COR-L47 (cell line): ENCODE measurements around the gene SLC25A23.
"Not testable (repeated sequence)": the region's sequence is repeated elsewhere in the genome, so short reads cannot be mapped to it uniquely, and the experiment has no call there.

Source experiments
- DNase-seq: peaks from one replicate; lab custom pipeline; 2025; lab: John Stamatoyannopoulos, UW

Gene SLC25A23

DNA sequence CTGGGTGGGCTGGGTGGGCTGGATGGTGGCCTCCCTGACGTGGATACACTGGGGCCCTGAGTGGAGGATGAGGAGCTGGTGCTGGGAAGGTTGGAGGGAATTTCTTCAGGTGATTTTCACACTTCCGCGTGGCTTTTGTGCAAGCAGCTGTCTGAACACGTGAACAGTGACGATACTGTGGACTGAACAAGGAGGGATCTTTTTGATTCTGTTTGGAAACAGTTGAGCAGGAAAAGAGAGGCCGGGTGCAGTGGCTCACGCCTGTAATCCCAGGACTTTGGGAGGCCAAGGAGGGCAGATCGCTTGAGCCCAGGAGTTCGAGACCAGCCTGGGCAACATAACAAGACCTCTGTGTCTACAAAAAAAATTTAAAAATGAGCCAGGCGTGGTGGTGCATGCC, 57.5 kb downstream of the SLC25A23 start:
- no peak for DNase-seq

DNA sequence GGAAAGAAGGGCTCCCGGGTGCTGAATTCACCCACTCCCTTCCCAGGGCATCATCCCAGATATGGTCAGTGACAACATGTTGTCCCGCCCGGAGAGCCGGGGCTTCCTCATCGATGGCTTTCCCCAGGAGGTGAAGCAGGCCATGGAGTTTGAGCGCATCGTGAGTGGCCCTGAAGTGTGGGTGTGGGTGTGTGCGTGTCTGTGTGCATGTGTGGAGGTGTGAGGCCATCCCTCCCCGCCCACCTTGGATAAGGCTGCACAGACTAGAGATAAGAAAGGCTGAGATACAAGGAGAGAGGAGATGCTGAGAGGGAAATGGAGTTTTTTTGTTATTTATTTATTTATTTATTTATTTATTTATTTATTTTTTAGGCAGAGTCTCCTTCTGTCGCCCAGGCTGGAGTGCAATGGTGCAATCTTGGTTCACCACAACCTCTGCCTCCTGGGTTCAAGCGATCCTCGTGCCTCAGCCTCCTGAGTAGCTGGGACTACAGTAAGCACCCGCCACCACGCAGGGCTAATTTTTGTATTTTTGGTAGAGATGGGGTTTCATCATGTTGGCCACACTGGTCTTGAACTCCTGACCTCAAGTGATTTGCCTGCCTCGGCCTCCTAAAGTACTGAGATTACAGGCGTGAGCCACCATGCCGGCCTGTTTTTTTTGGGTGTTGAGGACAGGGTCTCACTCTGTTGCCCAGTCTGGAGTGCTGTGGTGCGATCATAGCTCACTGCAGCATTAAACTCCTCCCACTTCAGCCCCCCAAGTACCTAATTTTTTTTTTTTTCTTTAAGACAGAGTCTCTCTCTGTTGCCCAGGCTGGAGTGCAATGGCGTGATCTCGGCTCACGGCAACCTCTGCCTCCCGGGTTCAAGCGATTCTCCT, 59.3 kb downstream of the SLC25A23 start:
- DNase-seq = not testable (repeated sequence)

DNA sequence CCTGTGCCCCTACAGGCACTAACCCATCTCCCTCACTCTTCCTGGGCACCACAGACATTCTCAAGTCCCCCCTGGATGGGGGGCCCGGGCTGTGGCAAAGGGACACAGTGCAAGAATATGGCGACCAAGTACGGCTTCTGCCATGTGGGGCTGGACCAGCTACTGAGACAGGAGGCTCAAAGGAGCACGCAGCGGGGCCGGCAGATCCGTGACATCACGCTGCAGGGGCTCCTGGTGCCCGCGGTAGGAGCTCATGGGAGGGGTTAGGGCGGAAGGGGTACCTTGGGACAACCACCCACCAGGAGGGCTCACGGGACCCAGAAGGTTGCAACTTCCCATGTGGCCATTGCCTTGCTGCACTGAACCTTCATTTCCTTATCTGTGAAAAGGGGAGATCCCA, 63.3 kb downstream of the SLC25A23 start:
- DNase-seq = no peak

DNA sequence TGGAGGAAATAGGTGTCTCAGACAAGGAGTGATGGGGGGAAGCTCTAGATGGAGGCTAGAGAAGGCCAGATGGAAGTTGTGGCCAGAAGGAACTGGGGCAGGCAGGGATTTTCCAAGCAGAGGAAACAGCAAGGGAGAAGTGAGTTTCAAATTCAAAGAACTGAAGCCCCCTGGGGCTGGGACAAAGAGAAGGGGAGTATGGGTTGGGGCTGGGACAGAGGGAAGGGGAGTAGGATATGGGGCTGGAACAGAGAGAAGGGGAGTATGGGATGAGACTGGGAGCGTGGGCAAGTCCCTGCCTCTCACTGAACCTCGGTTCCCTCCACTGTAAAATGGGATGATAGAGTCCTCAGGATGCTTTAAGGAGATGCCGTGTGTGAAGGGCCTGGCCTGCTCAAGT, 64.8 kb downstream of the SLC25A23 start:
- DNase-seq = no peak

DNA sequence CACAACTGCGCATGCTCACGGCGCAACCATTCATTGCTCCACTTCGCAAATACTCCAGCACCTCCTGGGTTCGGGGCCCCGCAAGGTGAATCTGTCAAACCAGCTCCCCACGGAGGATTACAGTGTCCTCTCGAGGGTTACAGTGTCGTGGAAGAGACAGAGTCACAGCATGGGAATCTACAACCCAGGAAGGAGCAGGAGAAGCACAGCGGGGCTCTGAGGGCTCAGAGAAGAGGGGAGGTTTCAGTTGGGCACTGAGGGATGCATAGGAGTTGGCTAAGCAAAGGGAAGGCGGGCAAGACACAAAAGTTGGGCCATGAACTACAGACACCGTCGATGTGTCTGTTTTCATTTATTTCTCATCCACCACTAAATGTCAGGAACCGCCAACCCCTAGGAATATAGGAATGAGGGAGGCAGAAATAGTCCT, 65.6 kb downstream of the SLC25A23 start:
- no peak for DNase-seq

DNA sequence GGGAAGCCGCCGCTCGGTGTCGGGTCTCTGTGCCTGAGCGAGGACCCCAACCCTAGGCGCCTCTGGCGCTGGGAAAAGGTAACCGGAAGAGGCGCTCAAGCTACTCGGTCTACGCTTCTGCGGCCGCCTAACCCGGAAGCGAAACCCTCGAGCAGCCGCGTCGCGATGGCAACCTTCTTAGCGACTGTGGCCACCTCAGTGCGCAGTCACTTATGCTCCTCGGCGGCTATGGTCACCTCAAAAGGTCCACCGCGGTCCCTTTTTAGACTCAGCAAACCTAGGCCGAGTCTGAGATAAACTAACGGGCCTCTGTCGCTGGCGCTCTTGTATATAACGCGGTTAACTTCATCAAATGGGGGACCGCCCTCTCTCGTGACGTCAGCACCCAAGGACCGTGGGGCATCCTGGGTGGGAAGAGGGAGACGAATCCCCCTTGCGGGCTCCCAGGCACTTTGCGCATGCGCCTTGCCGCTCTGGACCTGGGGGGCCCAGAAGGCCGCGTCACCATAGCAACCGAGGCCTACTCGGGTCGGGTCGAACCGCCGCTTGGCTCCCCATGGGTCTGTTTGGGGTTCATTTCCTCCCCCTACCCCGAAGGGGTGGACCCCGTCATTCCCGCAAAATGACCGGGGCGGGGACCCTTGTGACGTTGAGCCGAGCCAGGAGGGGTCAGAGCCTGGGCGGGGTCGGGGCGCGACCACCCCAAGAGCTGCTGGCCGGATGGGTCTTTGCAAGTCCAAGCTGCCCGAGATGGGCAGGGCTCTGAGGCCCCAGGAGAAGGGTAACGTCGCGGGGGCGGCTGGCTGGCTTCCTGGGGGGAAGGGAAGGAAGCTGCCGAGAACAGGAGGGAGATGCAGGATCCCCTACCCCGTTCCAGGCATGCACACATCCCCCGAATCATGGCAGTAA, 66.3 kb downstream of the SLC25A23 start, which contains the start of gene GTF2F1:
Gene GTF2F1 (minus strand): TSS at position 91 of the 909 bp plus-strand sequence. CDS start 169 bp downstream, outside the sequence.
- peak; percentile 94 for DNase-seq

DNA sequence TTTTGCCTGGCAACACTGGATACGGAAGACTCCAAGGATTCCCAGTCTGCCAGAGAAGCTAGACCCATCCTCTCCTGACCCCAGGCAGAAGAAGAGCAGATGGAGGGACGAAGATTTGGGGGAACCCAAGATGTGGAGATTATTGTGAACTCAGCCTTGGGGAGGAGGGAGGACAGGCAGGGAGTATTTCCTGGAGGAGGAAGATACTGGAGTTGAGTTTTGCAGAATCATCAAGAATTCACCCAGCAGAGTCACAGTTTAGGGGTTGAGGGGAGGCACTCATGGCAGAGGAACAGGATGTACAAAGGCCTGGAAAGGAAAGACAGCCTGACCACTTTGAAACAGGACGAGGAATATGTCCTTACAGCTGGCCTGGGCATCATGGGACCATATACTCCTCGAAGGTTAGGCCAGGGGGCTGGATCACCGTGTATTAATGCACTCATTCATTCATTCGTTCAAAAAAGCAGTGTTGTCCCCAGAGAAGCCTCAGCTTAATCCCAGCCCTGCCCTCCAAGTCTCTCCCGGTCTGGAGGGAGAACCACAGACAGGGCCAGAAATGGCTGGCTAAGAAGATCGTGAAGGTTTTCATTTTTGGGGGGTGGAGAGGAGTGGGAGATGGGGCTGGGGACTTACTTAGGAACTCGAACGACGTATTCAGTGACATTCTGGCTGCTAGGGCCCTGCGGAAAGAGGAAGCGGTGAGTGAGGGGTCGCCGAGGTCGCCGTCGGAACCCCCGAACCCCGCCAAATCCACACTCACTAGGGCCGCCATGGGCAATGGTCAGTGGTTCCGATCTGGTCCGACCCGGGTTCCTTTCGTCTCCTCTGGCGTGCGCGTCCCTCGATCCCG, 67.1 kb downstream of the SLC25A23 start:
- DNase-seq = no peak
